T-cell (primary cell): Measurements from ENCODE around the gene MCAM. TPM values are rescaled to one million over a fixed set of nuclear protein-coding genes. Genes with fewer than 3 reads are reported as not detected.

Experiments used
- ATAC-seq, 4 experiments: fragments of 200-7000 bp in 3 of 4; fragments of 150-1000 bp in 1 of 4; cut with Tn5 transposase; replicated peaks in 1 of 4; 1 replicate in 3 of 4; 2 replicates in 1 of 4; pipeline ENCODE4 v1.10.0; 2021; ENCODE audit warnings: moderate library complexity in 3 of 4, mild to moderate bottlenecking in 2 of 4, moderate number of reproducible peaks in 1 of 4
- CTCF ChIA-PET, 2 donors: fragments of 300-600 bp; sonication (Branson Sonifier 250); formaldehyde crosslinking; loops; one replicate each; lab custom pipeline; 2022; ENCODE audit warnings: antibody characterized with exemption in 2 of 2; lab: Charles Lee
- POLR2A ChIA-PET, 2 donors: fragments of 300-600 bp; sonication (Branson Sonifier 250); formaldehyde crosslinking; loops; one replicate each; lab custom pipeline; 2022; ENCODE audit warnings: antibody characterized with exemption in 2 of 2; lab: Charles Lee
- DNase-seq, 35 experiments: peaks; one replicate each; pipeline versions ENCODE4 v3.0.0 to v3.0.0-alpha.2; 2013 to 2023
- H3K27ac ChIP-seq: one replicate; pipeline ENCODE4 v1.5.1; 2013; ENCODE audit warnings: low read length
- H3K27me3 ChIP-seq, 2 experiments: replicated peaks in 1 of 2; 1 replicate in 1 of 2; 2 replicates in 1 of 2; pipeline versions ENCODE4 v1.6.1 to v1.7.0; 2013; ENCODE audit warnings: low read length in 1 of 2, mixed read lengths in 1 of 2; ENCODE audit not compliant: control insufficient read depth in 2 of 2, insufficient read depth in 2 of 2; ENCODE audit errors: extremely low read depth in 1 of 2
- H3K36me3 ChIP-seq, 2 donors: 1 replicate in 1 of 2; 2 replicates in 1 of 2; pipeline versions ENCODE4 v1.6.1 to v1.7.0; 2013; ENCODE audit warnings: low read length in 1 of 2; ENCODE audit not compliant: control insufficient read depth in 2 of 2, insufficient read depth in 1 of 2; ENCODE audit errors: extremely low read depth in 1 of 2
- H3K4me1 ChIP-seq, 2 experiments: 1 replicate in 1 of 2; 2 replicates in 1 of 2; pipeline versions ENCODE4 v1.6.1 to v1.7.0; 2013; ENCODE audit warnings: low read length in 2 of 2, mixed read lengths in 1 of 2; ENCODE audit not compliant: insufficient read depth in 2 of 2, control insufficient read depth in 1 of 2; ENCODE audit errors: extremely low read depth in 1 of 2
- H3K4me3 ChIP-seq, 2 donors: 1 replicate in 1 of 2; 2 replicates in 1 of 2; pipeline versions ENCODE4 v1.5.1 to v1.7.0; 2013; ENCODE audit warnings: mild to moderate bottlenecking in 2 of 2, low read length in 1 of 2, moderate library complexity in 1 of 2; ENCODE audit not compliant: control insufficient read depth in 1 of 2; ENCODE audit errors: extremely low read depth in 1 of 2
- H3K9me3 ChIP-seq: 2 replicates; pipeline ENCODE4 v1.7.0; 2013
- H3K27ac Mint-ChIP-seq, 2 donors: one replicate each; pipeline ENCODE4 v1.8.0; 2020 to 2021; ENCODE audit warnings: mild to moderate bottlenecking in 2 of 2, mixed read lengths in 2 of 2
- H3K27me3 Mint-ChIP-seq, 2 donors: one replicate each; pipeline ENCODE4 v1.8.0; 2021 to 2022; ENCODE audit warnings: mixed read lengths in 2 of 2
- H3K36me3 Mint-ChIP-seq: one replicate; pipeline ENCODE4 v1.8.0; 2021; ENCODE audit warnings: mixed read lengths
- H3K4me1 Mint-ChIP-seq, 3 donors: one replicate each; pipeline ENCODE4 v1.8.0; 2020 to 2022; ENCODE audit warnings: mixed read lengths in 3 of 3, mild to moderate bottlenecking in 1 of 3
- H3K4me3 Mint-ChIP-seq, 3 donors: one replicate each; pipeline ENCODE4 v1.8.0; 2020 to 2022; ENCODE audit warnings: mild to moderate bottlenecking in 3 of 3, mixed read lengths in 3 of 3, moderate library complexity in 3 of 3
- H3K9me3 Mint-ChIP-seq, 3 donors: one replicate each; pipeline ENCODE4 v1.8.0; 2020 to 2022; ENCODE audit warnings: mixed read lengths in 3 of 3
- whole genome bisulfite sequencing: methylation state at CpG from one replicate; pipeline ENCODE4 v1.1.5; 2013; ENCODE audit warnings: missing lambda C conversion rate; ENCODE audit not compliant: insufficient coverage; 5-methylcytosine and 5-hydroxymethylcytosine counted together
- total RNA-seq, 35 experiments: library from RNA in 6 of 35; stranded (reverse) in 6 of 35; fragments of 120-200 nt in 1 of 35; gene quantifications; one replicate each; pipeline versions ENCODE4 v1.2.1 to v1.2.4 and lab custom pipeline; 2013 to 2026

Gene MCAM
- total RNA-seq, 5 donors from 2014 or later (not counting 1 experiment from before 2014, with no cell fraction given): 0.50 to 10.2 (median 0.76) TPM

DNA sequence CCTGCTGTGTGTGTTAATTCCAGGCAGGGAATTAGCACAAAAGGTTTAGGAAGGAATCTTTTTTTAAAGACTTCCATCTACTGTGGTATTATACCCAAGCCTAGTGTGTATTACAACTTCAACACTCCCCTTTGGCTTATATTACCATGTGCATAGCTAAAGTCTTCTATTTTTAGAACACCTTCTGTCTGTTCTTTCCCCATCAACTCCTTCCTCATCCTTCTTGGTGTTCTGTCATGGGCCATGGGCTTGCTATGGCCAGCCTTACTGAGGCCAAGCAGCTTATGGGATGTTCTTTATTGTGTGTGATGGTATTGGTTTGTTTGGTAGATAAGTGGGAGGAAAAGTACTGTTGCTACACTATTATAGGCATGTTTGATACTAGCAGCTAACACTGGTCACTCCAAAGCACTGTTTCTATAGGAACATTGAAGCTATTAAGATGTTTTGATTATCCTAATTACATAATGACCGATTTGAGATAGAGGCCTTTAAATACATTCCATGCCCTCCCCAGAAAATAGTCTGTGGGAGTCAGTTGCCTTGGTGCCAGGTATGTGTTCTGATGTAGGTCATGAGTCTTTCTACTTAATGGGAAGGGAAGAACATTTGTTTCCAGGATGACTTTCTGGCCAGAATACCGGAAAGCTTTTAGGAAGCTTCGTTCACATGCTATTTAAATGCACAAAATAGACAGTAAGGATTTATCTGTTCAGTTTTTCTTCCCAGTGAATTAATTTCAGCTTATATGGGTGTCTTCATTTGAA, 16.5 kb downstream of the MCAM start:
- H3K9me3 Mint-ChIP-seq: no peaks in the 10 kb centered on the region
- peaks cover 6 to 8% of the 10 kb centered on the region in 2 experiments for H3K4me1 ChIP-seq
- no peaks in the 10 kb centered on the region for H3K27me3 ChIP-seq
- no peak for DNase-seq
- ATAC-seq: no peak
- H3K27ac ChIP-seq: no peak overlapping the region
- no peak overlapping the region for H3K4me3 ChIP-seq
- peaks cover 10 to 11% (median 10%) of the 10 kb centered on the region in 3 donors for H3K4me1 Mint-ChIP-seq
- no CpG with 5 or more reads among the region's 3 CpGs for WGBS
- peaks cover 71% of the 10 kb centered on the region for H3K36me3 Mint-ChIP-seq
- no peaks in the 10 kb centered on the region for H3K9me3 ChIP-seq
- H3K4me3 Mint-ChIP-seq: no peak overlapping the region
- ChIA-PET POLR2A (no interaction called here), CTCF (interaction anchor here (1.2 to 1.3 kb wide), 2 partner anchors 10 to 23 kb away, joined by 3 to 5 read pairs; no protein-coding TSS in a partner anchor)
- peak overlapping the region in 1 of 2 donors; percentile 35 for H3K27ac Mint-ChIP-seq
- H3K36me3 ChIP-seq: peaks cover 10 to 83% of the 10 kb centered on the region in 2 donors
- no peaks in the 10 kb centered on the region for H3K27me3 Mint-ChIP-seq

DNA sequence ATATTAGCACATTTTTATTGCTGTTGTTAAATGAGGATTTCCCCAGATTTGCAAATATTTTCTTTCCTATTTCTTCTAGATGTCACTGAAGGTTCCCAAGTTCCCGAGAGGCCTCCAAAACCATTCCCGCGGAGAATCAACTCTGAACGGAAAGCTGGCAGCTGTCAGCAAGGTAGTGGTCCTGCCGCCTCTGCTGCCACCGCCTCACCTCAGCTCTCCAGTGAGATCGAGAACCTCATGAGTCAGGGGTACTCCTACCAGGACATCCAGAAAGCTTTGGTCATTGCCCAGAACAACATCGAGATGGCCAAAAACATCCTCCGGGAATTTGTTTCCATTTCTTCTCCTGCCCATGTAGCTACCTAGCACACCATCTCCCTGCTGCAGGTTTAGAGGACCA, 17.5 kb downstream of the MCAM start:
- Mint-ChIP-seq H3K27me3 (no peaks in the 10 kb centered on the region), H3K27ac (no peak overlapping the region), H3K4me1 (peaks cover under 1 to 3% (median 2%) of the 10 kb centered on the region in 3 donors), H3K9me3 (no peaks in the 10 kb centered on the region), H3K36me3 (peaks cover 71% of the 10 kb centered on the region), H3K4me3 (no peak overlapping the region)
- Histone ChIP-seq H3K27ac (no peak overlapping the region), H3K4me3 (no peak overlapping the region), H3K36me3 (peaks cover 10 to 83% of the 10 kb centered on the region in 2 donors), H3K27me3 (no peaks in the 10 kb centered on the region), H3K4me1 (no peaks in the 10 kb centered on the region), H3K9me3 (no peaks in the 10 kb centered on the region)
- DNase-seq: no peak
- CTCF ChIA-PET: interaction anchor here (0.5 to 1.3 kb wide), 3 partner anchors 24 to 563 kb away, joined by 4 to 5 read pairs (median 5); no protein-coding TSS in a partner anchor
- WGBS: 99% methylated on average over 7 of the region's 9 CpGs
- POLR2A ChIA-PET: no interaction called here
- ATAC-seq: no peak

DNA sequence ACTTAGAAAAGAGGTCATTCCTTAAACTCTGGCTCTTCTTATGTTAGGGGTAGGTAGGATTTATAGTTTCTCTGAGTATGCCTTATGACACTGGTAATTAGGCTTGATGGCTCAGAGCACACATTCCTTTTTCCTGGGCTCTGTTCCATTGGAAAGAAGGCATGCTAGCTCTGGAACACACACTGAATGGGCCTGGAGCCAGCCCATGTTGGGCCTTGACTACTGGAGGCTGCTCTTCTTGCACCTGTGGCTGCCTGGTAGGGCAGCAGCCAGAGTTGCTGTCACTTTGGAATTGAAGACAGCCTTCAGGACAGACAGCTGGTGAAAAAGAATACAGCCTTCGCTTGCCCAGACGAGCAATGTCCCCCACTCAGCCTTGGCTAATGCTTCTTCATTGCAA, 18.2 kb downstream of the MCAM start:
- ChIA-PET POLR2A (no interaction called here), CTCF (no interaction called here)
- no peaks in the 10 kb centered on the region for H3K9me3 Mint-ChIP-seq
- H3K36me3 Mint-ChIP-seq: peaks cover 66% of the 10 kb centered on the region
- DNase-seq (no peak), ATAC-seq (no peak)
- WGBS: no CpG with 5 or more reads among the region's 2 CpGs
- H3K27me3 Mint-ChIP-seq: no peaks in the 10 kb centered on the region
- H3K4me3 ChIP-seq: no peak overlapping the region
- H3K27ac ChIP-seq: no peak overlapping the region
- H3K36me3 ChIP-seq: peaks cover 7 to 76% of the 10 kb centered on the region in 2 donors
- no peaks in the 10 kb centered on the region for H3K4me1 ChIP-seq
- no peak overlapping the region for H3K27ac Mint-ChIP-seq
- H3K27me3 ChIP-seq: no peaks in the 10 kb centered on the region
- H3K9me3 ChIP-seq: no peaks in the 10 kb centered on the region
- H3K4me3 Mint-ChIP-seq: no peak overlapping the region
- no peaks in the 10 kb centered on the region for H3K4me1 Mint-ChIP-seq

DNA sequence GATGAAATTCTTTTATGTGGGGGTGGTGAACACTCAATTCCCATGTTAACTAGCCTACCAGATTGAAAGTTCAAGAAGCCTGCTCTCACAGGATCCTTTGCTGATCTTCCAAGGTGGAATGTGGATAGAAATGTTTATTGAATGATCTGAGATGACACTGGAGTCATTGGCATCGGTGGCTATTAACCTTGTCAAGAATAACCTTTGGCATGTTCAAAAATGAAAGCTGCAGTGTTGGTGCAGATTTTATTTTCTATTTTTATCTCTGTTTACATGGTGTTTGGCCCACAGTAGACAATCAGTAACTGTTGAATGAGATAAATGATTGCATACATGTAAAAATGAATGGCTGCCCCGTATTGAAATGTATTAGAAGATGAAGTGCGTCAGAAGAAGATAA, 19.0 kb downstream of the MCAM start:
- DNase-seq (no peak), ATAC-seq (no peak)
- Histone ChIP-seq H3K4me3 (no peak overlapping the region), H3K36me3 (peaks cover 7 to 68% of the 10 kb centered on the region in 2 donors), H3K27me3 (no peaks in the 10 kb centered on the region), H3K27ac (no peak overlapping the region), H3K4me1 (no peaks in the 10 kb centered on the region), H3K9me3 (no peaks in the 10 kb centered on the region)
- H3K4me3 Mint-ChIP-seq: no peak overlapping the region
- H3K9me3 Mint-ChIP-seq: no peaks in the 10 kb centered on the region
- no peaks in the 10 kb centered on the region for H3K4me1 Mint-ChIP-seq
- no peak overlapping the region for H3K27ac Mint-ChIP-seq
- WGBS: no CpG with 5 or more reads among the region's 3 CpGs
- CTCF ChIA-PET: interaction anchor here (0.6 kb wide), 3 partner anchors 19 to 392 kb away, joined by 3 to 5 read pairs (median 5); no protein-coding TSS in a partner anchor
- peaks cover 61% of the 10 kb centered on the region for H3K36me3 Mint-ChIP-seq
- POLR2A ChIA-PET: no interaction called here
- H3K27me3 Mint-ChIP-seq: no peaks in the 10 kb centered on the region

GRCh38 chr11:119295178-119295577, 21.8 kb downstream of the MCAM start:
- Histone ChIP-seq H3K9me3 (no peaks in the 10 kb centered on the region), H3K27ac (no peak overlapping the region), H3K36me3 (peaks cover 13 to 48% of the 10 kb centered on the region in 2 donors), H3K27me3 (no peaks in the 10 kb centered on the region), H3K4me1 (no peaks in the 10 kb centered on the region), H3K4me3 (no peak overlapping the region)
- no peak overlapping the region for H3K27ac Mint-ChIP-seq
- ChIA-PET CTCF (no interaction called here), POLR2A (interaction anchor here in 1 of 2 donors (0.5 kb wide), 1 partner anchor 903 kb away, joined by 3 read pairs; no protein-coding TSS in a partner anchor)
- no peaks in the 10 kb centered on the region for H3K9me3 Mint-ChIP-seq
- no peaks in the 10 kb centered on the region for H3K4me1 Mint-ChIP-seq
- ATAC-seq (no peak), DNase-seq (peak in 1 of 35 experiments; percentile 11)
- no peaks in the 10 kb centered on the region for H3K27me3 Mint-ChIP-seq
- WGBS: no CpG with 5 or more reads among the region's 3 CpGs
- peaks cover 46% of the 10 kb centered on the region for H3K36me3 Mint-ChIP-seq
- no peak overlapping the region for H3K4me3 Mint-ChIP-seq

- CTCF ChIA-PET: no interaction called here
Observed at GRCh38 chr11:119293461-119293860, 23.5 kb downstream of the MCAM start.

More at GRCh38 chr11:119293461-119293860, 23.5 kb downstream of the MCAM start:
- POLR2A ChIA-PET: no interaction called here
- ATAC-seq: no peak
- no peaks in the 10 kb centered on the region for H3K9me3 Mint-ChIP-seq
- H3K27ac ChIP-seq: no peak overlapping the region
- no peak for DNase-seq
- H3K27ac Mint-ChIP-seq: no peak overlapping the region
- H3K4me1 ChIP-seq: no peaks in the 10 kb centered on the region
- no peaks in the 10 kb centered on the region for H3K27me3 ChIP-seq
- H3K9me3 ChIP-seq: no peaks in the 10 kb centered on the region
- H3K4me1 Mint-ChIP-seq: no peaks in the 10 kb centered on the region
- H3K4me3 Mint-ChIP-seq: no peak overlapping the region
- no peaks in the 10 kb centered on the region for H3K27me3 Mint-ChIP-seq
- H3K4me3 ChIP-seq: no peak overlapping the region
- peaks cover 37% of the 10 kb centered on the region for H3K36me3 Mint-ChIP-seq
- no CpG with 5 or more reads among the region's 3 CpGs for WGBS
- H3K36me3 ChIP-seq: peaks cover 15 to 41% of the 10 kb centered on the region in 2 donors
